Activated CD4-positive, alpha-beta T cell treated with anti-CD3 and anti-CD28 coated beads for 4 hours (primary cell): Measurements from ENCODE around the gene APH1A.
A peak's percentile ranks its signal among the peaks of the same experiment; 100 is the strongest.
"Not testable (repeated sequence)": the region's sequence is repeated elsewhere in the genome, so short reads cannot be mapped to it uniquely, and the experiment has no call there.

Experiments
- DNase-seq, 2 donors: peaks; one replicate each; pipeline ENCODE4 v3.0.0-alpha.2; 2020

APH1A gene

GRCh38 chr1:150267896-150268295, 920 bp downstream of the APH1A start:
- no peak for DNase-seq

- no peak for DNase-seq
These were observed 5.3 kb downstream of the APH1A start for GRCh38 chr1:150263549-150263948.

GRCh38 chr1:150262388-150263320, 6.2 kb downstream of the APH1A start:
- no peak for DNase-seq

GRCh38 chr1:150261367-150261766, 7.4 kb downstream of the APH1A start:
- DNase-seq = no peak

GRCh38 chr1:150259758-150260669, 8.8 kb downstream of the APH1A start:
- DNase-seq = no peak

GRCh38 chr1:150259217-150259616, 9.6 kb downstream of the APH1A start:
- DNase-seq = no peak

GRCh38 chr1:150257624-150258585, 10.9 kb downstream of the APH1A start, which contains the start of gene CA14:
TSS of gene CA14 (plus strand) at chr1:150257774. CDS start at chr1:150258129, 355 bp downstream.
- no peak for DNase-seq

- no peak for DNase-seq
These were observed 12.1 kb downstream of the APH1A start for GRCh38 chr1:150256554-150257341.

GRCh38 chr1:150256198-150256553, 12.6 kb downstream of the APH1A start:
- no peak for DNase-seq

- DNase-seq = no peak
These were observed 18.9 kb downstream of the APH1A start for GRCh38 chr1:150249936-150250335.

GRCh38 chr1:150243003-150243402, 25.8 kb downstream of the APH1A start:
- DNase-seq = no peak

GRCh38 chr1:150237746-150238145, 31.1 kb downstream of the APH1A start:
- no peak for DNase-seq

- not testable (repeated sequence) for DNase-seq
These were observed 31.6 kb downstream of the APH1A start for GRCh38 chr1:150237176-150237575.

GRCh38 chr1:150236614-150237100, 32.2 kb downstream of the APH1A start:
- DNase-seq = no peak

GRCh38 chr1:150235852-150236613, 32.8 kb downstream of the APH1A start, which contains the start of gene ANP32E:
TSS of gene ANP32E (minus strand) at chr1:150236112. CDS start at chr1:150235786, 326 bp downstream.
- DNase-seq = peak; percentile 90 to 91

- peak; percentile 34 to 36 for DNase-seq
These were observed 33.4 kb downstream of the APH1A start for GRCh38 chr1:150235294-150235851.

GRCh38 chr1:150234566-150235293, 34.1 kb downstream of the APH1A start:
- DNase-seq = peak; percentile 84 to 88

- no peak for DNase-seq
These were observed 34.6 kb downstream of the APH1A start for GRCh38 chr1:150234309-150234565.
